ENCODE data around the gene RUBCNL.

GRCh38 chr13:46392967-46393366 is 5.9 kb upstream of the RUBCNL start:
- TF ChIP-seq CTCF (IDR thresholded peaks at IDR 0.05) (no peak), EP300 (IDR thresholded peaks at IDR 0.05) (no peak), POLR2A (IDR thresholded peaks at IDR 0.05) (no peak)

Measured in ovary (tissue), 3 donors.